Progenitor cell of endocrine pancreas (in vitro differentiated cells): ENCODE measurements around the gene RSRC1. TPM values are rescaled to one million over a fixed set of nuclear protein-coding genes. Genes with fewer than 3 reads are reported as not detected.
A peak's percentile ranks its signal among the peaks of the same experiment; 100 is the strongest.
"Not testable (repeated sequence)": the region's sequence is repeated elsewhere in the genome, so short reads cannot be mapped to it uniquely, and the experiment has no call there.

Experiments used
- DNase-seq: peaks from one replicate; pipeline ENCODE4 v3.0.0; 2021; ENCODE audit warnings: low spot score; ENCODE audit not compliant: unreplicated experiment
- H3K27ac Mint-ChIP-seq: 2 replicates; pipeline ENCODE4 v1.8.0; 2021; ENCODE audit warnings: mild to moderate bottlenecking, moderate library complexity, mixed read lengths
- H3K27me3 Mint-ChIP-seq: 2 replicates; pipeline ENCODE4 v1.8.0; 2021; ENCODE audit warnings: mixed read lengths
- H3K36me3 Mint-ChIP-seq: 2 replicates; pipeline ENCODE4 v1.8.0; 2022; ENCODE audit warnings: mixed read lengths; ENCODE audit not compliant: insufficient read depth
- H3K4me1 Mint-ChIP-seq: 2 replicates; pipeline ENCODE4 v1.8.0; 2021; ENCODE audit warnings: low read depth, mixed read lengths
- H3K4me3 Mint-ChIP-seq: 2 replicates; pipeline ENCODE4 v1.8.0; 2021; ENCODE audit warnings: low read depth, mild to moderate bottlenecking, moderate library complexity, mixed read lengths
- H3K9me3 Mint-ChIP-seq: 2 replicates; pipeline ENCODE4 v1.8.0; 2021; ENCODE audit warnings: low read depth, mixed read lengths
- CTCF ChIP-seq: fragments of 200-600 bp; sonication (generic); IDR thresholded peaks from one replicate; pipeline ENCODE4 v1.5.0; 2021; ENCODE audit warnings: antibody characterized with exemption, mild to moderate bottlenecking; ENCODE audit not compliant: unreplicated experiment
- total RNA-seq: library from RNA; stranded (reverse); gene quantifications from 2 replicates; pipeline ENCODE4 v1.2.1, GENCODE V29; 2021

The RSRC1 gene
- total RNA-seq, 1 donor from 2014 or later: 50.6 TPM

- Mint-ChIP-seq H3K27me3 (no peaks in the 10 kb centered on the region), H3K9me3 (no peaks in the 10 kb centered on the region), H3K36me3 (no peaks in the 10 kb centered on the region), H3K4me3 (no peak overlapping the region), H3K27ac (no peak overlapping the region), H3K4me1 (no peaks in the 10 kb centered on the region)
- DNase-seq: no peak
- no peak for TF ChIP-seq CTCF
These were observed 426.0 kb downstream of the RSRC1 start for GRCh38 chr3:158535918-158536317.

- no peaks in the 10 kb centered on the region for H3K27me3 Mint-ChIP-seq
- H3K36me3 Mint-ChIP-seq: peaks cover 3% of the 10 kb centered on the region
- no peaks in the 10 kb centered on the region for H3K4me1 Mint-ChIP-seq
- no peak for DNase-seq
- H3K27ac Mint-ChIP-seq: peak overlapping the region; percentile 6
- H3K9me3 Mint-ChIP-seq: no peaks in the 10 kb centered on the region
- peak; percentile 60 for TF ChIP-seq CTCF
- H3K4me3 Mint-ChIP-seq: no peak overlapping the region
These were observed 429.6 kb downstream of the RSRC1 start for GRCh38 chr3:158539414-158540014.

- Mint-ChIP-seq H3K36me3 (peaks cover 3% of the 10 kb centered on the region), H3K27ac (no peak overlapping the region), H3K4me3 (no peak overlapping the region), H3K4me1 (no peaks in the 10 kb centered on the region), H3K27me3 (no peaks in the 10 kb centered on the region), H3K9me3 (no peaks in the 10 kb centered on the region)
- DNase-seq: no peak
- TF ChIP-seq CTCF: no peak
These were observed 430.2 kb downstream of the RSRC1 start for GRCh38 chr3:158540066-158540465.

- Mint-ChIP-seq H3K36me3 (peaks cover 10% of the 10 kb centered on the region), H3K9me3 (no peaks in the 10 kb centered on the region), H3K27ac (no peak overlapping the region), H3K4me3 (no peak overlapping the region), H3K27me3 (no peaks in the 10 kb centered on the region), H3K4me1 (no peaks in the 10 kb centered on the region)
- no peak for DNase-seq
- TF ChIP-seq CTCF: no peak
These were observed 438.8 kb downstream of the RSRC1 start for GRCh38 chr3:158548691-158549090.

GRCh38 chr3:158549938-158550337, 440.0 kb downstream of the RSRC1 start:
- not testable (repeated sequence) for H3K4me1 Mint-ChIP-seq, DNase-seq, H3K36me3 Mint-ChIP-seq, H3K27ac Mint-ChIP-seq, H3K4me3 Mint-ChIP-seq, H3K9me3 Mint-ChIP-seq, H3K27me3 Mint-ChIP-seq

- H3K27ac Mint-ChIP-seq: no peak overlapping the region
- no peaks in the 10 kb centered on the region for H3K9me3 Mint-ChIP-seq
- H3K27me3 Mint-ChIP-seq: no peaks in the 10 kb centered on the region
- no peaks in the 10 kb centered on the region for H3K4me1 Mint-ChIP-seq
- no peak for TF ChIP-seq CTCF
- peaks cover 5% of the 10 kb centered on the region for H3K36me3 Mint-ChIP-seq
- DNase-seq: no peak
- H3K4me3 Mint-ChIP-seq: no peak overlapping the region
These were observed 442.2 kb downstream of the RSRC1 start for GRCh38 chr3:158552124-158552523.
